GM12891 (cell line): ENCODE data around the gene STAP1.
"Not testable (repeated sequence)": the region's sequence is repeated elsewhere in the genome, so short reads cannot be mapped to it uniquely, and the experiment has no call there.

Experiments used
- DNase-seq: peaks from one replicate; pipeline ENCODE4 v3.0.0; 2011; ENCODE audit warnings: low spot score; ENCODE audit not compliant: insufficient read length
- FAIRE-seq: peaks from 2 replicates; lab custom pipeline; 2011; peaks lifted over from hg19 to GRCh38; lab: Jason Lieb, UNC
- PAX5 ChIP-seq: IDR thresholded peaks from 2 replicates; pipeline ENCODE4 v1.6.1; 2011; ENCODE audit warnings: low read length, moderate library complexity, mild to moderate bottlenecking; ENCODE audit not compliant: insufficient read depth, severe bottlenecking
- POLR2A ChIP-seq: IDR thresholded peaks from 2 replicates; pipeline ENCODE4 v1.6.1; 2011; ENCODE audit warnings: low read depth, low read length, control low read depth
- POLR2AphosphoS5 ChIP-seq: IDR thresholded peaks from 2 replicates; pipeline ENCODE4 v1.6.1; 2011; ENCODE audit warnings: low read depth, low read length, control low read depth
- POU2F2 ChIP-seq: IDR thresholded peaks from 2 replicates; pipeline ENCODE4 v1.6.1; 2011; ENCODE audit warnings: low read depth, mild to moderate bottlenecking, control low read depth, low read length, moderate library complexity
- SPI1 ChIP-seq: IDR thresholded peaks from 2 replicates; pipeline ENCODE4 v1.6.1; 2011; ENCODE audit warnings: low read depth, low read length, control low read depth
- TAF1 ChIP-seq: IDR thresholded peaks from 2 replicates; pipeline ENCODE4 v1.6.1; 2011; ENCODE audit warnings: low read depth, low read length, control low read depth

STAP1 gene

GRCh38 chr4:67614186-67614585 is 55.7 kb downstream of the STAP1 start:
- TF ChIP-seq POLR2A (no peak), POLR2AphosphoS5 (no peak), TAF1 (no peak), SPI1 (no peak), POU2F2 (no peak), PAX5 (no peak)
- DNase-seq (no peak), FAIRE-seq (no peak)

DNA sequence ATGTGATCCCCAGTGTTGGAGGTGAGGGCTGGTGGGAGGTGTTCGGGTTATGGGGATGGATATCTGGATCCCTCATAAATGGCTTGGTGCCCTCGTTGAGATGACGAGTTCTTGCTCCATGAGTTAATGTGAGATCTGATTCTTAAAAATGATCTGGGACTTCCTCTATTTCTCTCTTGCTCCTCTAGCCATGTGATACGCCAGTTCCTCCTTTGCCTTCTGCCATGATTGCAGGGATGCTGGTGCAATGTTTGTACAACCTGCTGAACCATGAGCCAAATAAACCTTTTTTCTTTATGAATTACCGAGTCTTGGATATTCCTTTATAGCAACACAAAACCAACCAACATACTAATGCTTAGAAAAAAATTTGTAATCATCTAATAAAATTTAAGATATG is 56.6 kb downstream of the STAP1 start:
- DNase-seq (no peak), FAIRE-seq (no peak)
- TF ChIP-seq TAF1 (no peak), POU2F2 (no peak), SPI1 (0 out of 2 replicates have a peak, but pooled peaks have one; percentile 10), POLR2A (no peak)

DNA sequence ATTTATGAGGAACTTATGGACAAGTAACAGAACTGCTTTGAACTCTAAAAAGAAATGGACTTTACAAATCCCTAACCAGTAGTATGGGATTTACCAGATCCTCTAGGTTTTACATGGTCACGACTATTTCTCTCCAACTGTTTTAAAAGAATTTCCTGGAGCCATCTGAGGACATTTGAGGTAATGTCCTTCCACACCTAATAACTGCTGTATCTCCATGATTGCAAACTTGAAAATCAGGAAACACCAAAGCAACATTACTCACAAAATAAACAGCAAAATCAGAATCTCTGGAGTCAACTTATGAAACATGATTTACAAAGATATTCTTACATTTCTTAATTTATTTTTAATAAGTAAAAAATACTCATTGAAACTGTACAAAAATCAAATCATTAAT is 58.0 kb downstream of the STAP1 start:
- FAIRE-seq (no peak), DNase-seq (no peak)
- TF ChIP-seq POU2F2 = no peak
- no peak for TF ChIP-seq POLR2A
- no peak for TF ChIP-seq SPI1
- TF ChIP-seq PAX5 = no peak
- no peak for TF ChIP-seq TAF1
- TF ChIP-seq POLR2AphosphoS5 = no peak

DNA sequence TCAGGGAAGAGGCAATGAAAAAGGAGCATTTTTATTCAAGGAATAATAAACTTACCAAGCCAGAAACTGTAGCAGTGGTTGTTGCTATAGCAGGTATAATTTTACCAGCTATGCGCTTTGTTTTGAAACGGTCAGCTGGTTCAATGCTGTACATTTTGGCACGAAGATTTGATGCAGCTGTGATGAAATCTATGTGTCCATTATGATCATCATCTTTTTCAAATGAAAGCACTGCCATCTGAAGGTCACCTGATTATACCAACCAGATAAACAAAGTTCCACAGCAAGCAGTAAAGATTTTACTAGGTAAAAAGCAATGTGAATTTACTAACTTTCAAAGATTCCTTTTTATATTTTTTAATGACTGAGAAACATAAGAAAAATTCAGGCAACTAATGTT is 66.4 kb downstream of the STAP1 start:
- FAIRE-seq = no peak
- DNase-seq = no peak
- TF ChIP-seq POLR2A (no peak), POLR2AphosphoS5 (no peak), POU2F2 (no peak), TAF1 (no peak), SPI1 (no peak), PAX5 (no peak)

DNA sequence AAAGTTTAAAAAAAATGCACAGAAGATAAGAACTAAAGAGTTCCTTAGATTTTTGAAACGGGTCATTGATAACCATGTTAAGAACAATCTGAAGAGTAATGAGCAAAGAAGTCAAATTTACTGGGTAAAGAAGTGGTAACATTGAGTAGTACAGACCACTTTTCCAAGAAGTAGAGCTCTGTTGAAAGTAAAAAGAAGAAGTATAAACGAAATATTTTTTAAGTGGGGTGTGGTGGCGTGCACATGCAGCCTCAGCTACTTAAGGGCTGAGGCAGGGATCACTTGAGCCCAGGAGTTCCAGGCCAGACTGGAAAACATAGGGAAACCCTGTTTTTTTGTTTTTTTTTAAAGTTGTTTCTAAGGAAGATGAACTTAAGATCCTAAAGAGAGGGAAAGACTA is 74.0 kb downstream of the STAP1 start:
- no peak for TF ChIP-seq POLR2A
- DNase-seq (no peak), FAIRE-seq (no peak)

- FAIRE-seq = no peak
- DNase-seq = no peak
Measured at GRCh38 chr4:67634741-67635140, 76.2 kb downstream of the STAP1 start.

GRCh38 chr4:67635331-67635730 is 76.8 kb downstream of the STAP1 start:
- FAIRE-seq (no peak), DNase-seq (no peak)
- no peak for TF ChIP-seq POLR2AphosphoS5
- no peak for TF ChIP-seq POLR2A
- TF ChIP-seq SPI1 = no peak
- no peak for TF ChIP-seq PAX5
- no peak for TF ChIP-seq POU2F2
- TF ChIP-seq TAF1 = no peak

More at GRCh38 chr4:67634741-67635140, 76.2 kb downstream of the STAP1 start:
- TF ChIP-seq POLR2A (no peak), SPI1 (no peak), POLR2AphosphoS5 (no peak), TAF1 (no peak), PAX5 (no peak), POU2F2 (no peak)

DNA sequence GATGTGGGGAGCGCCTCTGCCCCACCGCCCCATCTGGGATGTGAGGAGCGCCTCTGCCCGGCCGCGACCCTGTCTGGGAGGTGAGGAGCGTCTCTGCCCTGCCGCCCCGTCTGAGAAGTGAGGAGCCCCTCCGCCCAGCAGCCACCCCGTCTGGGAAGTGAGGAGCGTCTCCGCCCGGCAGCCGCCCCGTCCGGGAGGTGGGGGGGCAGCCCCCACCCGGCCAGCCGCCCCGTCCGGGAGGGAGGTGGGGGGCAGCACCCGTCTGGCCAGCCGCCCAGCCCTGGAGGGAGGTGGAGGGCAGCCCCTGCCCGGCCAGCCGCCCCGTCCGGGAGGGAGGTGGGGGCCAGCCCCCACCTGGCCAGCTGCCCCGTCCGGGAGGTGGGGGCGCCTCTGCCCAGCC is 78.5 kb downstream of the STAP1 start:
- not testable (repeated sequence) for FAIRE-seq

DNA sequence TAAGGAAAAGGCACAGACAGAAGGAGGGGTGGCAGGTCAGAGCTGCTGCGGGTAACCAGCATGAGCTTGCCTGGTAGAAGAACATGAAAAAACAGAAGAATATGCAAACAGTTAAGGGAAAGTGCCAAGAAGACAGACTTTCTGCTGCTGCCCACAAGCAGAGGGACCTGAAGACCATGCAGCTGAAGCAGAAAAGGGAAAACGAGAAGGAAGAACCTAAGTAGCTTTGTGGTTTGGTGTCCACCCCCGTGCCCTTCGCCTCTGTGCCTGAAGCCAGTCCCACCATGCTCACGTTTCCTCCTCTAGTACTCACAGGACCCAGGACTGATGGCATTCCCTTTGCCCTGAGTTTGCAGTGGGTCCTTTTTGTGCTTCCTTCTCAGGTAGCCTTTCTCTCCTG is 79.6 kb downstream of the STAP1 start:
- FAIRE-seq (peak; percentile 70), DNase-seq (no peak)
- no peak for TF ChIP-seq POLR2AphosphoS5
- TF ChIP-seq TAF1 = no peak
- no peak for TF ChIP-seq PAX5
- no peak for TF ChIP-seq POU2F2
- no peak for TF ChIP-seq POLR2A
- no peak for TF ChIP-seq SPI1

More for the DNA sequence above, 78.5 kb downstream of the STAP1 start:
- not testable (repeated sequence) for DNase-seq

DNA sequence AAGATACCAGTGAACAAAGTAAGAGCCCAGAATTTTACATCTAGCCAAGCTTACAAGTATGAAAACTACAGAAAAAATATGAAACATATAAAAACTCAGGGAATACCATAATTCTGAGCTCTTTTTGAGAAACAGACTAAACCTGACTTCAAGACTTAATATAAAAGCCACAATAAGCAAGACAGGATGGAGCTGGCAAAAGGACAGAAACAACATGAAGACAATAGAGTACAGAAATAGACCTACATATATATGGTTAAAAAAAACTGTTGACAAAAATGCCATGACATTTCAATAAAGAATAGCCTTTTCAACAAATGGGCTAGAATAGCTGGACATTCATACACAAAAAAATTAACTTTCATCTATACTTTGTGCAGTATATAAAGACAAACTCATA is 93.0 kb downstream of the STAP1 start:
- no peak for FAIRE-seq
- no peak for DNase-seq
- TF ChIP-seq POU2F2 (no peak), SPI1 (no peak), POLR2AphosphoS5 (no peak), TAF1 (no peak), POLR2A (no peak), PAX5 (no peak)
